Body of pancreas (tissue), 4 donors: ENCODE data around the gene CD180. TPM values are rescaled to one million over a fixed set of nuclear protein-coding genes. Genes with fewer than 3 reads are reported as not detected.

Experiments
- ATAC-seq: fragments of 150-250 bp; one replicate; pipeline ENCODE4 v1.9.1; 2016
- DNase-seq, 4 donors: peaks; one replicate each; pipeline ENCODE4 v3.0.0-alpha.2; 2019
- H3K27ac ChIP-seq, 4 donors: fragments of 200-600 bp; sonication (generic); 1 replicate in 3 of 4; 2 replicates in 1 of 4; pipeline versions ENCODE4 v1.5.1 to v1.6.1; 2016 to 2019; ENCODE audit warnings: mild to moderate bottlenecking in 1 of 4, mixed read lengths in 1 of 4, moderate library complexity in 1 of 4
- H3K27me3 ChIP-seq, 2 donors: fragments of 200-600 bp; sonication (generic); one replicate each; pipeline ENCODE4 v1.6.0; 2016; ENCODE audit warnings: mild to moderate bottlenecking in 1 of 2
- H3K36me3 ChIP-seq, 2 donors: fragments of 200-600 bp; sonication (generic); replicated peaks in 1 of 2; 2 replicates each; pipeline ENCODE4 v1.5.1; 2016; ENCODE audit warnings: low read depth in 2 of 2; ENCODE audit not compliant: insufficient read depth in 1 of 2
- H3K4me1 ChIP-seq: fragments of 200-600 bp; sonication (generic); one replicate; pipeline ENCODE4 v1.6.0; 2016
- H3K4me3 ChIP-seq, 2 donors: fragments of 200-600 bp; sonication (generic); 1 replicate in 1 of 2; 2 replicates in 1 of 2; pipeline ENCODE4 v1.5.1; 2016 to 2019
- H3K9me3 ChIP-seq, 3 donors: fragments of 200-600 bp; sonication (generic); 1 replicate in 2 of 3; 2 replicates in 1 of 3; pipeline ENCODE4 v1.5.1; 2016
- CTCF ChIP-seq, 7 experiments: fragments of 450-650 bp in 4 of 7; fragments of 200-600 bp in 3 of 7; sonication (generic) in 3 of 7; IDR thresholded peaks; one replicate each; pipeline ENCODE4 v1.5.1; 2016 to 2019; ENCODE audit warnings: antibody characterized with exemption in 7 of 7
- POLR2A ChIP-seq, 3 donors: fragments of 450-650 bp; IDR thresholded peaks; one replicate each; pipeline ENCODE4 v1.6.1; 2016; ENCODE audit warnings: antibody characterized with exemption in 3 of 3, mild to moderate bottlenecking in 2 of 3
- WGBS, 2 donors: methylation state at CpG; one replicate each; pipeline ENCODE4 v1.1.5; 2017; 5-methylcytosine and 5-hydroxymethylcytosine counted together
- intact Hi-C: fragments of 100-400 bp; cut with DNase I; formaldehyde crosslinking; loops from one replicate; pipeline ENCODE4 v1.15.1; 2023
- total RNA-seq, 2 donors: library from RNA; depleted of rRNA; stranded (reverse); fragments of >200 nt; gene quantifications; one replicate each; pipeline ENCODE4 v1.1.0, GENCODE V29; 2016

CD180 gene
- total RNA-seq, 2 donors from 2014 or later, result 0.26 TPM; not detected in 1

DNA sequence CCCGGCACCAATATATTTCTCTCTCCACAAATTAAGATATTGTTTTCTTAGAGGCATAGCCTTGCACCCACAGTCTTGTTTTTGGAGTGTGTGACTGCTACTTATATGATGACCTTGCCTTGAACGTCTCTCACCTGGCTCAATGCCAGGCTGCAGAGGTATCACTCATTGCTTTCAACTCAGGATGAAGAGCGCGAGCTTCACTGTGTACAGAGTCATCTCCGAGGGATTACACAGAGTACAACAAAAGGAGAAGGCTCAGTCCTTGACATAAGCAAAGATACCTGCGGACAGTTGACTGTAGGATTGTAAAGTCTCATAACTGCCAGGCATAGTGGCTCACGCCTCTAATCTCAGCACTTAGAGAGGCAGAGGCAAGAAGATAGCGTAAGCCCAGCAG lies 53.8 kb downstream of the CD180 start:
- Histone ChIP-seq H3K4me3 (no peak overlapping the region), H3K36me3 (peaks cover 0 to 10% of the 10 kb centered on the region in 2 donors), H3K27me3 (no peaks in the 10 kb centered on the region), H3K4me1 (no peaks in the 10 kb centered on the region), H3K9me3 (no peaks in the 10 kb centered on the region), H3K27ac (no peak overlapping the region)
- DNase-seq, result no peak
- 78 to 83% methylated on average over 8 of the region's 8 CpGs for WGBS, 2 donors
- intact Hi-C loops, result no loop called here
- no peak for ATAC-seq
- TF ChIP-seq CTCF (IDR thresholded peaks at IDR 0.05) (no peak), POLR2A (IDR thresholded peaks at IDR 0.05) (no peak)

DNA sequence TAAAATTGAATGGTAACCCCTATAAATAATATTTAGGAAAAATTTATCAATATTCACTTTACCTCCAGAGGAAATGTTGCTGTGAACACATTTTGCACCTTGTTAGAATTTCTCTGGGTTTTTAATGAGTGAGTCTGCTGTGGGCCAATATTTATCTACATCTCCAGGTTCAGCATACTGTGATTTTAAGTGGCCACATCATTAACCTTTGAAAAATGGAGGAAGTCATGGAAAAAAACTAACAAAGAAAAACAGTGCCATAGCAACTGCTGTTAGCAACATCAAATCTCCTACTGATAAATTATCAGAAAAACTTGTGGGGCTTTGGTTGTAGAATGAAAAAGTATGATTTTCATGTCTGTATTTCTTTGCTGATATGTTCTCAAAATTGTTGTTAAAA lies 55.0 kb downstream of the CD180 start:
- intact Hi-C loops, result no loop called here
- Histone ChIP-seq H3K9me3 (no peaks in the 10 kb centered on the region), H3K4me3 (no peak overlapping the region), H3K27me3 (no peaks in the 10 kb centered on the region), H3K27ac (no peak overlapping the region), H3K36me3 (peaks cover 0 to 10% of the 10 kb centered on the region in 2 donors), H3K4me1 (no peaks in the 10 kb centered on the region)
- TF ChIP-seq CTCF (IDR thresholded peaks at IDR 0.05) (no peak), POLR2A (IDR thresholded peaks at IDR 0.05) (no peak)
- no peak for DNase-seq
- no peak for ATAC-seq

DNA sequence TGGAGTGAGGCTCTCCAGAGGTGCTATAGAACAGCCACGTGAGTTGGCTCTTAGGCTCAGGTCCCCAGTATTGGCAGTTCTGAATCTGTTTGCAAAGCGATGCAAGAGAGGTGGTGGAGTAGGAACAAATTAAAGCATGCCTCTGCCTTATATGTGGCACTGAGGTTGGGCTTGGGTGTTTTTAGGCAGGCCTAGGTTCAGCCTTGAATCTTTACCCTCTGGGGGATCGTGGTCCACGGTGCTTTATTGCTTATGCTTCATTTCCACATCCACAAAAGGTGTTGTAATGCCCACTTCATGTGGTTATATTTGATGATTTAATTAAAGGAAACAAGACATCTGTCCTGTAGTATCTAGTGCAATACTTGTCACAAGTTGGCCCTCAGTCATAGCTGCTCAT lies 56.2 kb downstream of the CD180 start:
- peaks cover 0 to 10% of the 10 kb centered on the region in 2 donors for H3K36me3 ChIP-seq
- DNase-seq (no peak), ATAC-seq (no peak)
- TF ChIP-seq POLR2A (IDR thresholded peaks at IDR 0.05), result no peak
- no peak for TF ChIP-seq CTCF (IDR thresholded peaks at IDR 0.05)
- 88 to 91% methylated on average over 4 of the region's 4 CpGs for WGBS, 2 donors
- no peak overlapping the region for H3K27ac ChIP-seq
- intact Hi-C loops, result no loop called here
- H3K4me1 ChIP-seq, result no peaks in the 10 kb centered on the region
- no peak overlapping the region for H3K4me3 ChIP-seq
- no peaks in the 10 kb centered on the region for H3K27me3 ChIP-seq
- no peaks in the 10 kb centered on the region for H3K9me3 ChIP-seq

DNA sequence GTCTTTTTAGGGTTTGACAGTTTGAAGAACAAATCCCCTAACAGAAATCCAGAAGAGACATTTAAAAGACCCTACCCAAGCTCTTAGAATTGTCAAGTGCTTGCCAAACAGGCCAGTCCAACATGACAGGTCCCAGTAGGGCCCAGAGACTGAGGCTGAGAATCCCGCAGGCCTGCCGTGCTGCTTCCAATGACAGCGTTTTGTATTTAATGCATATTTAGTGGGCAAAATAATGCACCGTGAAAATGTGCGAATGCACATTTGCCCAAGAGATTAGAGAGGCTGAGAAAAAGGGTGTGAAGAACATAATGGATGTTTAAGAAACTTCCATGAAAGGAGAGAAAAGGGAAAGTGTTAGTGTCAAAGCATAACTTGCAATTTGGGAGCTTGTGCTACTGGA lies 57.6 kb downstream of the CD180 start:
- no peaks in the 10 kb centered on the region for H3K4me1 ChIP-seq
- intact Hi-C loops, result no loop called here
- H3K36me3 ChIP-seq, result peaks cover 0 to 5% of the 10 kb centered on the region in 2 donors
- H3K9me3 ChIP-seq, result no peaks in the 10 kb centered on the region
- WGBS, 2 donors, result 91 to 93% methylated on average over 5 of the region's 5 CpGs
- no peak overlapping the region for H3K4me3 ChIP-seq
- no peak overlapping the region for H3K27ac ChIP-seq
- no peaks in the 10 kb centered on the region for H3K27me3 ChIP-seq
- ATAC-seq (no peak), DNase-seq (no peak)
- TF ChIP-seq CTCF (IDR thresholded peaks at IDR 0.05) (no peak), POLR2A (IDR thresholded peaks at IDR 0.05) (no peak)

GRCh38 chr5:67135381-67135984 lies 61.1 kb downstream of the CD180 start:
- no peaks in the 10 kb centered on the region for H3K27me3 ChIP-seq
- 88% methylated on average over 6 of the region's 6 CpGs for WGBS, 2 donors
- DNase-seq (no peak), ATAC-seq (no peak)
- H3K9me3 ChIP-seq, result no peaks in the 10 kb centered on the region
- no peak overlapping the region for H3K4me3 ChIP-seq
- TF ChIP-seq POLR2A (IDR thresholded peaks at IDR 0.05) (no peak), CTCF (IDR thresholded peaks at IDR 0.05) (no peak)
- intact Hi-C loops, result no loop called here
- H3K36me3 ChIP-seq, result peaks cover 0 to 2% of the 10 kb centered on the region in 2 donors
- no peaks in the 10 kb centered on the region for H3K4me1 ChIP-seq
- no peak overlapping the region for H3K27ac ChIP-seq
